Stimulated activated CD4-positive, alpha-beta T cell treated with anti-CD3 and anti-CD28 coated beads, Interleukin-12 subunit alpha, Interleukin-12 subunit beta, amount 100 ng/mL, for 4 hours (primary cell): ENCODE measurements around the gene G0S2.

Experiments
- DNase-seq: peaks from one replicate; pipeline ENCODE4 v3.0.0-alpha.2; 2020

Gene G0S2

GRCh38 chr1:209648931-209649776, 26.1 kb upstream of the G0S2 start:
- DNase-seq, result no peak

GRCh38 chr1:209650454-209650853, 24.8 kb upstream of the G0S2 start:
- DNase-seq, result no peak

GRCh38 chr1:209651138-209651587, 24.0 kb upstream of the G0S2 start:
- DNase-seq, result peak; percentile 47

- DNase-seq, result no peak
These were observed 23.0 kb upstream of the G0S2 start, which contains the start of gene LAMB3 for GRCh38 chr1:209652121-209652735. Gene LAMB3 (minus strand): TSS chr1:209652425. CDS start chr1:209650944, 1,481 bp downstream.

- DNase-seq, result peak; percentile 49
These were observed 22.3 kb upstream of the G0S2 start for GRCh38 chr1:209652873-209653401.

- no peak for DNase-seq
These were observed 21.3 kb upstream of the G0S2 start for GRCh38 chr1:209653915-209654351.

- DNase-seq, result no peak
These were observed 19.6 kb upstream of the G0S2 start for GRCh38 chr1:209655411-209656231.

GRCh38 chr1:209657140-209657879, 17.9 kb upstream of the G0S2 start:
- no peak for DNase-seq

- DNase-seq, result no peak
These were observed 17.3 kb upstream of the G0S2 start for GRCh38 chr1:209657918-209658317.

GRCh38 chr1:209659909-209660308, 15.3 kb upstream of the G0S2 start:
- DNase-seq, result no peak

DNA sequence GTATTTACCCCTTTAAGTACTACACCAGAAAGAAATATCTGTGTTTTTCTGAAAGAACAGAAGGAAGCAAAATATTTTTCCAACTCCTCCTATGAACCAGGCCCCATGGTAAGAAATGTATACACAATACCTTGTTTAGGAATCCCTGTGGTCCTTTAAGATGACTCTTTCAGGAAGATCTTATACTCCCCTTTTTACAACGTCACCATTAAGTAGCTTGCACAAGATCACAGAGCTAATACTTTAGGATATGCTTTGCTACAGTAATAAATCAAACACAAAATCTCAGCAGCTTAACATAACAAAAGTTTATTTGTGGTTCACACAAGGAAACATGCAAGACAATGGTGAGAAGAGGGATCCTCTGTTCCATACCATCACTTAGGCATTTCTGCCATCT, 14.1 kb upstream of the G0S2 start:
- no peak for DNase-seq

- DNase-seq, result no peak
These were observed 12.3 kb upstream of the G0S2 start for GRCh38 chr1:209662879-209663327.

DNA sequence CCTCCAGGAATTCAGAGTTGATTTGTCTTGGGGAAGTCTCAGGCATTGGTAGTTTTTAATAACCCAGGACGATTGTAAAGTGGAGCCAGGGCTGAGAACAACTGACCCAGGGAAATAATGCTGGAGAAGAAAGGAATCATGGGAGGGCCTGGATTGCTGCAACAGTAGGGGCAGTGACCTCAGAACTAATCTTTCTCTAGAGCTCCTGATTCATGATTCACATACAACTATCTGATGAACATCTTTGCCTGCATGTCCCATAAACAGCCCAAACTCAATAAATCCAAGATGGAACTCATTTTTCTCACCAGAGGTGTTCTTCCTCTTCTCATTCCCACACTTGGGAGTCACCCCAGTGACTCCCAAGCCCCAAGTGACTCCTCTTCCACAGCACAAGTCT, 8.1 kb upstream of the G0S2 start:
- no peak for DNase-seq

- DNase-seq, result no peak
These were observed 7.5 kb upstream of the G0S2 start for GRCh38 chr1:209667708-209668107.

DNA sequence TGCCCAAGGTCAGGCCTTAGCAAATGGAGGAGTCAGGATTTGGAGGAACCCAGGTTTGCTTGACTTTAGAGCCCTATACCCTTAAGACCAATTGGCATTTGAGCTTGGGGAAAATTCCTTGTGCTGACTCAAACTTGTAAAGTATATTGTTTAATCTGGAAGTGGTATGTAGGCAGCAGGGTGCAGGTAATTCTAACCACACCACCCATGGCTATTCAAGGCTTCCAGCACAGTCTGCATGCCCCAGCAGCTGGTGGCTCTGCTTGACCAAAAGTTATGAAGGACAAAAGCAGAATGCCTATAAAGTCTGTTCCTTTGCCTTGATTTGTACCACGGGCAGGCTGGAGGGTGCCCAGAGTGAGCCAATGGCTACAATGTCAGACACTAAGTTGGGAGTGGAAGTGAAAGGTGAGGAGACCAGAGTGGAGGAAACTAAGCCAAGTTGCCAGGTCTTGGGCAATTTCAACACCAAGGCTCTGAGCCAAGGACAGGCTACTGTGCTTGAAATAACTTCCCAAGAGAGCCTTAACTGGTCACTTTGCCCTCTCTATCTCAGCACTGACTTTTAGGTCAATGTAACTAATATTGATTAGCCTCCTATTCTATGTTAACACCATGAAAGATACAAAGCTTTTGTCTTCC, 4.7 kb upstream of the G0S2 start:
- no peak for DNase-seq

GRCh38 chr1:209672705-209673630, 2.2 kb upstream of the G0S2 start:
- no peak for DNase-seq

- no peak for DNase-seq
These were observed 1.4 kb upstream of the G0S2 start for GRCh38 chr1:209673631-209674417.

DNA sequence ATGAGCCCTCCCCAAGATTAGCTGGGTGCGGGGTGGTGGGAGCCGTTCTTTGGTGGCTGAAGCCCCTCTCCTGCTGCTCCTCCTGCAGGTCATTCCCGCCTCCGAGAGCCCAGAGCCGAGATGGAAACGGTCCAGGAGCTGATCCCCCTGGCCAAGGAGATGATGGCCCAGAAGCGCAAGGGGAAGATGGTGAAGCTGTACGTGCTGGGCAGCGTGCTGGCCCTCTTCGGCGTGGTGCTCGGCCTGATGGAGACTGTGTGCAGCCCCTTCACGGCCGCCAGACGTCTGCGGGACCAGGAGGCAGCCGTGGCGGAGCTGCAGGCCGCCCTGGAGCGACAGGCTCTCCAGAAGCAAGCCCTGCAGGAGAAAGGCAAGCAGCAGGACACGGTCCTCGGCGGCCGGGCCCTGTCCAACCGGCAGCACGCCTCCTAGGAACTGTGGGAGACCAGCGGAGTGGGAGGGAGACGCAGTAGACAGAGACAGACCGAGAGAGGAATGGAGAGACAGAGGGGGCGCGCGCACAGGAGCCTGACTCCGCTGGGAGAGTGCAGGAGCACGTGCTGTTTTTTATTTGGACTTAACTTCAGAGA, 448 bp downstream of the G0S2 start:
- peak; percentile 3 for DNase-seq

GRCh38 chr1:209678981-209679539, 3.8 kb downstream of the G0S2 start:
- DNase-seq, result no peak
